Peyer's patch (tissue), 4 donors: Measurements from ENCODE around the gene SUB1.

Source experiments
- POLR2A ChIP-seq, 2 donors: fragments of 450-650 bp; IDR thresholded peaks; one replicate each; pipeline ENCODE4 v1.5.1; 2017; ENCODE audit warnings: antibody characterized with exemption in 2 of 2, mild to moderate bottlenecking in 2 of 2, moderate library complexity in 2 of 2
- TF ChIP-seq, protein P1 (sequence below), 6 experiments: fragments of 450-650 bp in 4 of 6; fragments of 200-600 bp in 2 of 6; sonication (generic) in 1 of 6; IDR thresholded peaks; one replicate each; pipeline ENCODE4 v1.5.1; 2017 to 2019; ENCODE audit warnings: antibody characterized with exemption in 6 of 6, mild to moderate bottlenecking in 3 of 6, moderate library complexity in 1 of 6

DNA sequence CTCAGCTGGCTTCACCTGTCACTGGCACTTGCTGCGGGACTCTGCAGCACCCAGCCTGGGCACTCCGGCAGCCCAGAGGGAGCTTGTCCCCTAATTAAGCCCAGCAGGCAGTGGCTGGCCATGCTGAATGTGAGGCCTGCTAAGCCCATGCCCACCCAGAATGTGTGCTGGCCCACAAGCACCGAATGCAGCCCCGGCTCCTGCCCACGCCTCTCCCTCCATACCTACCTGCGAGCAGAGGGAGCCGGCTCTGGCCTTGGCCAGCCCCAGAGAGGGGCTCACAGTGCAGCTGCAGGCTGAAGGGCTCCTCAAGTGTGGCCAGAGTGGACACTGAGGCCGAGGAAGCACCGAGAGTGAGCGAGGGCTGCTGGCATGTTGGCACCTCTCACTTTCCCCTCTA is 32.4 kb upstream of the SUB1 start:
- TF ChIP-seq, protein P1, sequence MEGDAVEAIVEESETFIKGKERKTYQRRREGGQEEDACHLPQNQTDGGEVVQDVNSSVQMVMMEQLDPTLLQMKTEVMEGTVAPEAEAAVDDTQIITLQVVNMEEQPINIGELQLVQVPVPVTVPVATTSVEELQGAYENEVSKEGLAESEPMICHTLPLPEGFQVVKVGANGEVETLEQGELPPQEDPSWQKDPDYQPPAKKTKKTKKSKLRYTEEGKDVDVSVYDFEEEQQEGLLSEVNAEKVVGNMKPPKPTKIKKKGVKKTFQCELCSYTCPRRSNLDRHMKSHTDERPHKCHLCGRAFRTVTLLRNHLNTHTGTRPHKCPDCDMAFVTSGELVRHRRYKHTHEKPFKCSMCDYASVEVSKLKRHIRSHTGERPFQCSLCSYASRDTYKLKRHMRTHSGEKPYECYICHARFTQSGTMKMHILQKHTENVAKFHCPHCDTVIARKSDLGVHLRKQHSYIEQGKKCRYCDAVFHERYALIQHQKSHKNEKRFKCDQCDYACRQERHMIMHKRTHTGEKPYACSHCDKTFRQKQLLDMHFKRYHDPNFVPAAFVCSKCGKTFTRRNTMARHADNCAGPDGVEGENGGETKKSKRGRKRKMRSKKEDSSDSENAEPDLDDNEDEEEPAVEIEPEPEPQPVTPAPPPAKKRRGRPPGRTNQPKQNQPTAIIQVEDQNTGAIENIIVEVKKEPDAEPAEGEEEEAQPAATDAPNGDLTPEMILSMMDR (IDR thresholded peaks at IDR 0.05): no peak
- no peak for TF ChIP-seq POLR2A (IDR thresholded peaks at IDR 0.05)
